DND-41 (cell line): Measurements from ENCODE around the gene SIRPA.

Source experiments
- EZH2 ChIP-seq: IDR thresholded peaks from 3 replicates; pipeline ENCODE4 v1.6.1; 2012; ENCODE audit warnings: borderline replicate concordance, low read depth, mild to moderate bottlenecking, moderate library complexity, low read length, inconsistent platforms; ENCODE audit not compliant: severe bottlenecking
- TF ChIP-seq, protein P1 (sequence below): IDR thresholded peaks from 2 replicates; pipeline ENCODE4 v1.5.1; 2012; ENCODE audit warnings: borderline replicate concordance, low read length, moderate library complexity, mild to moderate bottlenecking; ENCODE audit not compliant: poor library complexity, severe bottlenecking; ENCODE audit errors: extremely low read depth

DNA sequence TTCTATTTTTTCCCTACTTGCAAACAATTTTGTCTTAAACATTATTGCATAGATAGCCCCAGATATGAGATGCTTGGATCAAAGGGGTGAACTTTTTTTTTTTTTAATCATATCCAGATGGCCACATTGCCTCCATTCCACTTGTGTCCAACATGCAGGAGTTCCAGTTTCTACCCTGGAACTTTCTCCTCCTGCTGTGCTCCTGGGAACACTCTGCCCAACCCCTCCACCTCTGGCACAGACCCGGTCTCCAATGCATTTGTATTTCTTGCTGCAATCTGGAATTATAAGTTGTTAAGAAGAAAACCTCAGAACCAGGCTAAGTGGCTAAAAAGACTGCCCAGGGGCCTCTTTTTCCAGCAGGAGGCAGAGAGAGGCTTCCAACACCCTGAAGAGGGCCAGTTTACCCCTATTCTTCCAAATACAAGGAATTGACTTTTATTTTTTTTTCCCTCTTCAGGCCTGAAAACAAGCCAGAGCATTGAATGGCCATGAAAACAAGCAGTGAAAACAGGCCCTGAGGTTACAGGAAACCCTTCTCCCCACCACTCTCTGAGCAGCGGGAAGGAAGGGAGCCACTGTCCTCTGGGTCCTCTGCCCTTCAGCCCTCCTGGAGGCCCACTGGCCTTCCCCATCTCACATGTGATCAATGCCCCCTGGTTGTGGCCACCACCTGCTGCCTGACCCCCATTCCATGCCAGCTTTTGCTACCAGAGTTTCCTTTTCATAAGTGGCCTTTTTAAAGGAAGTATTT is 54.3 kb downstream of the SIRPA start:
- TF ChIP-seq, protein P1, sequence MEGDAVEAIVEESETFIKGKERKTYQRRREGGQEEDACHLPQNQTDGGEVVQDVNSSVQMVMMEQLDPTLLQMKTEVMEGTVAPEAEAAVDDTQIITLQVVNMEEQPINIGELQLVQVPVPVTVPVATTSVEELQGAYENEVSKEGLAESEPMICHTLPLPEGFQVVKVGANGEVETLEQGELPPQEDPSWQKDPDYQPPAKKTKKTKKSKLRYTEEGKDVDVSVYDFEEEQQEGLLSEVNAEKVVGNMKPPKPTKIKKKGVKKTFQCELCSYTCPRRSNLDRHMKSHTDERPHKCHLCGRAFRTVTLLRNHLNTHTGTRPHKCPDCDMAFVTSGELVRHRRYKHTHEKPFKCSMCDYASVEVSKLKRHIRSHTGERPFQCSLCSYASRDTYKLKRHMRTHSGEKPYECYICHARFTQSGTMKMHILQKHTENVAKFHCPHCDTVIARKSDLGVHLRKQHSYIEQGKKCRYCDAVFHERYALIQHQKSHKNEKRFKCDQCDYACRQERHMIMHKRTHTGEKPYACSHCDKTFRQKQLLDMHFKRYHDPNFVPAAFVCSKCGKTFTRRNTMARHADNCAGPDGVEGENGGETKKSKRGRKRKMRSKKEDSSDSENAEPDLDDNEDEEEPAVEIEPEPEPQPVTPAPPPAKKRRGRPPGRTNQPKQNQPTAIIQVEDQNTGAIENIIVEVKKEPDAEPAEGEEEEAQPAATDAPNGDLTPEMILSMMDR, result no peak
- TF ChIP-seq EZH2, result no peak
